HG02973 (cell line): Measurements from ENCODE around the gene FLG2.

Source experiments
- ATAC-seq: cut with Tn5 transposase; IDR thresholded peaks from one replicate; pipeline ENCODE4 v1.9.1; 2021; ENCODE audit warnings: moderate library complexity; ENCODE audit not compliant: unreplicated experiment

FLG2 gene

DNA sequence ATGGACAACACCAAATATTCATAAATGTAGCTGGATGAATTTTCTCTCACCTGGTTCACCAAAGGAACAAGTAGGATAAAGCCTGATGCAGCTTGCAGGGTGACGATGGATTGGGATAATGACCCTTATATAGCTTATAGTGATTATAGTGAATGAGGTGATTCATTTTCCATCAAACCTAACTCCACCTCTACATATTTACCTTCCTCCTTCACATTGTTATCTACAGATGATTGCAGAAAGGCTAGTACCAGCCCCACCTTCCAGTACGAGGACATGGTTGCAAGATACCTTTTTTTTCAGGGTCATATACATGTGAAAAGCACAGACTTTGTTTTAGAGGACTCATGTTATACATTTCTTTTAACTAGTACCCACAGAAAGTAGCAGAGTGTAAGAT, at the start of gene FLG2:
TSS of gene FLG2 (minus strand) at position 101 of the 400 bp plus-strand sequence. CDS start 1,122 bp downstream, outside the sequence.
- no peak for ATAC-seq

DNA sequence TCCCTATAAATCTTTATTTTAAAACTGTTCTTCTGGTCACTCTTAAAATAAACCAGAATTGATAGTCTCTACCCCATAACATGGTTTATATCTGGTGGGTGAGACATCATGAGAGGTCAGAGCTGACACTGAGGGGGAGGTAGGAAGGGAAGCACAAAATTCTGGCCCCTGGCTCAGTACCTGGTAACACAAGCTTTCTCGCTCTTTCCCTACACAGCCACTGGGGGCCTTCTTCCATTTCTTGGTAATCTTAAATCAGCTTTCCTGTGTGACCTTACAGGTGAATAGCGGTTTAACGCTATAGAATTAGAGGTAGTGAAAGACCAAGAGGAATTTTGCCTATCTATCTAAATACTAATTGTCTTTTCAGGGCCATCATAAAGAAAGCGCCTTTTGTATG, 48.9 kb upstream of the FLG2 start:
- ATAC-seq = no peak

DNA sequence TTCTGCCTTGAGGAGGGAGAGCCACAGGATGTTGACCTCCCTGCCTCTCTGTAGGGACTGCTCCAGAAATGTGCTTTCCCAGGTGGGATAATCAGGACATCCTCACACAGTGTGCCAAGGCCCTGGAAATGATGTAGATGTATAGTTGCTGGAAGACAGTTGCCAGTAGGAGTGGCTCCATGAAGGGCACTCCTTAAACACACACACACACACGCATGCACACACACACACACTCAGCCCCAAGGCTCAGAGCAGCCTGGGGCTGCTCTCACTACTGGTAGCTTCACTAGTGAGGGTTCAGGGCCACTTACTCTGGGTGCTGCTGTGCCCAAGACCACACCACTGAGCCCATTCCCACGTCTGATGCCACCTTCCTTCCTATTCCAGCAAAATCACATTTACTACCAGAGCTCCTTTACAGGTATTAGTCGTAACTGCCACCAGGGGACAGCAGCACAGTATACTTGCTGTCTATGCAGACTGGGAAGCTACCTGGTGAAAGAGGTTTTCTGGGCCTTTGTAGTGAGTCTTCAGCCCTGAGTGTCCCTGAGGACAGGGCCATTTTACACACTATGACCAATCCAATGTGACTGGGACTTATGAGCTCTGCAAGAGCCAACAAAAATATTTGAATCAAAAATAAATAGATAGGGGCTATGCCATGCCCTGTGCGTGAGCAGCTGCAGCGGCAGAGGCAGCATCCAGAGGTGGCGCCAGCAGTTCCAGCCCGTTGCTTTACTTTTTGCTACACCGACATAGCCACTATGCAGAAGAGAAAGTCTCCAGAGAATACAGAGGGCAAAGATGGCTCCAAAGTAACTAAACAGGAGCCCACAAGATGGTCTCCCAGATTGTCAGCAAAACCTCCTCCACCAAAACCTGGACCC, 39.2 kb upstream of the FLG2 start:
- ATAC-seq = no peak

DNA sequence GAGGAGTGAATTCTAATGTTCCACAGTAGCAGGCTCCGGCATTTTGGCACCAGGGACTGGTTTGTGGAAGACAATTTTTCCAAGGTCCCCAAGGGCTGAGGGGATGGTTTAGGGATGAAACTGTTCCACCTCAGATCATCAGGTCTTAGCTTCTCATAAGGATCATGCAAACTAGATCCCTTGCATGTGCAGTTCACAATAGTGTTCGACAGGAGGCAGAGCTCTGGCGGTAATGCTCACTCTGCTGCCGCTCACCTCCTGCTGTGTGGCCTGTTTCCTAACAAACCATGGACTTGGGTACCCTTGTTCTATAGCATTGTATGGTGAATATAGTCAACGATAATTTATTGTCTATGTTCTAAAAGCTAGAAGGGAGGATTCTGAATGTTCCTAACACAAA, 37.7 kb upstream of the FLG2 start:
- ATAC-seq = no peak

DNA sequence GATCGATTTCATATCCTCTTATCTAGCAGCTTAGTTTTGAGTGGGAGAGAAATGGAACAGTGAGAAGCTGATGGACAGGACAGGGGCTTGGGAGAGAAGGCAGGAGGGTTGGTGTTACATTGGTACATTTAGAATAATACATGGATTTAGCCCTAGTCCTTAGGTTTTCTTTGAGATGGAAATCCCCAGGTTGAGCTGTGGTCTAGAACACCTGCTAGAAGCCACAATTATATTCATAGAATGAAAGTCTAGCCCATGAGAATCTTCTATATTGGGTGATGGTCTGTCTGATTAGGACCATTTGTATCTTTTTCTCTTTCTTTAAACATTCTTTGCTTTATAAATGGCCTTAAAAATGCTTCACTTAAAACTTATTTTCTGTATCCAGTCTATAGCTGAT, 34.3 kb upstream of the FLG2 start:
- no peak for ATAC-seq

DNA sequence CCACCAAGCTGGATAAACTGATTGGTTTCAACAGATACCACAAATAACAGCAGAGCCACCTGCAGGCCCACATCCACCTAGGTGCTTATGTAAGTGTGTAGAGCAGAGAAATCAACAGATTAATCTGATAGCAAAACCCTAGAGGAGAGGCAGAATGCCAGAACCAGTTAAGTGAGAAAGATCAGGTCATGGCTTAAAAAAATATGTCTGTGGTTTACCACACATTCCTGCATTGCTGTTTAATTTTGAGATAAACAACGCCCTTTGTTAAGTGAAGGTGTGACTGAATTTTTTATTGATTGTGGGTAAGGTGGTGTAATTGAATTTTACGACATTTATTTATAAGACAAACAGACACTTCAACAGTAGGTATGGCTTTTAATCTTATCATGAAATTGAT, 33.1 kb upstream of the FLG2 start:
- ATAC-seq = no peak

DNA sequence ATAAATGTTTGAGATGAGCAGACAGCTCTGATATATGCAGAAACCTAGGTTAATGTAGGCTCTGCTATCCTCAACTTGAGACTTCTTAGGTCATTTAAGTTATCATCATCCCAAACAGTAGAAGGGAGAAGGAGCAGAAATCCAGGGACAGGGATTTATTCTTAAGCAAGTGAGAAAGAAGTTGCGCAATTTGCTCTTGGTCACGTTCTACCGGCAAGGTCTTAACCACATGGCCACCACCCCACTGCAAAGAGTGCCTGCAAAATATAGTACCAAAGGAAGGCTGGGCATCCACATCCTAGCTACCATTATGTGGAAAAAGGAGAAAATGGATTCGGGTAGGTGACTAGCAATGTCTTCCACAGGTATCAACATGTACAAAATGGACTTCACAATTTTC, 29.1 kb upstream of the FLG2 start:
- no peak for ATAC-seq

DNA sequence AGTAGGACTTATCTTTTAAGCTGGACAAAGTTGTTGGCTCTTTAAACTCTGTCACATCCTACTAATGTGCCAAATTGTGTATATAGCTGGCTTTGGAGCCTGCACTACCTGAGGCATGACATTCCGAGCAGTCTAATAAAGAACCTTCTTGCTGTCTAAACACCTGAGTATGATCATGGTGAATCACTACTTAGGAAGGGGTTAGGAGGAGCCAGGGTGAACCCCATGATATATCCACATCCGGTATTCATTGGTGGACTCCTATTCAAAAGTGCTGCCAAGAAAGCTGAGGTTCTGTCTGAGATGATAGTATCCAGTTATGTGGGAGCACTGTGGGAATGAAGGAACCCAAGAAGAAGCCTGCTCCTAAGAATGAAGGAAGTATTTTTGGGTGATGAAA, 27.1 kb upstream of the FLG2 start:
- ATAC-seq = no peak

DNA sequence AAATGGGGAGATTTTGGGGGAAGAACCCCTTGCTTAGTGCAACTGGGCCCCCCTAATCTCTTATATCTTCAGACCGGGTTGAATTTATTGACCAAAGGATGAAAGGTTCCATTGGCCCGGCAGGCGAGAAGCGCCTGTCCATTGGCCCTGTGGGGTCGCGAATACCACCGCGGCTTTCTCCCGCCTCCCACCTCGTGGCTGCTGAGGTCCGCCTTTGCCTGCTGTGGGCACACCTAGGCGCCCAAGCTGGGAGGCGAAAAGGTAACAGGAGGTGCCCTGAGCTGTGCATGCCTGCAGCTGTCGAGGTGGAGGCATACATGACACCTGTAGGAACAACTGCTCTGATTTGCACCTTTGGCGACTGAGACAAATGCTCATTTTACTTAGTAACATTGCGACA, 21.1 kb upstream of the FLG2 start:
- ATAC-seq = no peak

DNA sequence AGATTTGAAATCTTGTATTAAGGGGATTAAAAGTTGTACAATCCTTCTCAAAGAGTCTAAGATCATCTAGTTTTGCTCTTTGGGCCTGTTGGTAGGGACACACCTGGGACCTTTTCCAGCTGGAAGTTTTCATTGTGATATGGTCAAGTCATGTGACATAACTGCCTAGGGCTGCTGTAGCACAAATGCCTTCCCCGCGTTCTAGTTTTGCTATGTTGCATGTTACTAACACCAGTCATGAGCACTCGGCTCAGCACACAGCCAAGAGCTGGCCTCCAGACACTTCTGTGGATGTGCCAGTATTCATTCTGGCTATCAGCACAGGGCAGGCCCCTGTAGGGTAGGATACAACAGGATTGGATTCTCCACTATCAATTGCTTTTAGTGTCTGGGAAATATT, 14.6 kb upstream of the FLG2 start:
- ATAC-seq = no peak

DNA sequence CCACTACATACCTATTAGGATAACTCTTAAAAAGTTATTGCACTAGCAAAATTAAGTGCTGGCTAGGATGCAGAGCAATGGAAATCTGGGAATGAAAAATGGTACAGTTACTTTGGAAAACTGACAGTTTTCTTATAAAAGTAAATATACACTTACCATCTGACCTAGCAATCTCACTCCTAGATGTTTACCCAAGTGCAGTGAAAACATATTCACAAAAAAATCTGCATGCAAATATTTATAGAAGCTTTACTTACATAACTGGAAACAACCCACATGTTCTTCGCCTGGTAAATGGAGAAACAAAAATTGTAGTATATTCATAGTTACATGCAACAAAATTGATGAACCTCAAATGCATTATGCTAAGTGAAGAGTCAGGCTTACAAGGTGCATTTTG, 12.9 kb upstream of the FLG2 start:
- no peak for ATAC-seq

DNA sequence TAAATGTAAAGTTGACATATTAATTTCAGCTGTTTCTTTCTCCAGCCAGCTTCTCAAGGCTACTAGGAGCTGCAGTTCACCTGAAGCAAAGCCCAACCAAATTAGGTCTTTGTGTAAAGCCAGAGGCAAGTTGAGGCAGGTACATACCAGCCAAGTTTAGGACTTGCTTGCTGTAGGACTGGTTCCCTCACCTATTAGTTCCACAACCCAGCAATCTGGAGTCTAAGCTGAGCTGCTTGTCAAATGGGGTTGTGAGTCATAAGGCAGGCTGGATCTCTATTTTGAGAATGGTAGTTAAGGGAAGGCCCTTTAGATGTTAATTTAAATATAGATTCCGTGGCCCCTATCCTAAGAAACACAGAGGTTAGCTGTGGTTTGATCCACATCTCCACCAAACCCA, 7.6 kb upstream of the FLG2 start:
- no peak for ATAC-seq

DNA sequence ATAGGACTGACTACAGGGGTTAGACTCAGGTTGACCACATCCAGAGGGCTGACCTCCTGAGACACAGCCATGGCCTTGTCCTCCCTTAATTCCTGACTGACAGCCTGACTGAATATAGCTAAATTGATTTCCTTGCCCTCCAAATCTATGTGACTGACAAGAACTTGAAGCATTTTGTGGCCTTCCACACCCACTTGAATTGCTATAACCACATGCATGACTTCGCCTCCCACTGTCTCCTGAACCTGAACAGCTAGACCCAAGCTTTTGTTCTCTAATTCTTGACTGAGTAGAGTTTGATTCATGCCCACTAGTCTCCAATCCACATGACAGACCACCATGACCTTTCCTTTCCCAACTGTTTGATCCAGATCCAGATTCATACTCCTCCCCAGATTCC, 3.1 kb downstream of the FLG2 start:
- no peak for ATAC-seq

DNA sequence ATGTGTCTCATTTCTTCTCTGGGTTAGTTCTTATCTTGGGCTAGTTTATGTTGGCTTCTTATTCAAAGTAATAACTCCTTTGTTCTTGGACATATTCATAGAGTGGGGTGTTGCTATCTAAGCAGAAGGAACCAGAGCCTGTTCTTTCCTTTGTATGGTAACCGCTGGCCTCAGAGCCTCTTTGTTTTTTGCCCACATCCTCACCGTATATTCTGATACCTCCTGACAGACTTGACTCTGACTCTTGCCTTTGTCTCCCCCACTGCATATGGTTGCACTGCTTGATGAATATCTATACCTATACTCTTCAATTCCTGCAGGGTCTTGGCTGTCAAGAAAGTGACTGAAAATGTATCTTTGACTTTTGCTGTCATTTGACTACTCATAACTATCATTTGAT, 10.2 kb downstream of the FLG2 start:
- ATAC-seq = no peak

DNA sequence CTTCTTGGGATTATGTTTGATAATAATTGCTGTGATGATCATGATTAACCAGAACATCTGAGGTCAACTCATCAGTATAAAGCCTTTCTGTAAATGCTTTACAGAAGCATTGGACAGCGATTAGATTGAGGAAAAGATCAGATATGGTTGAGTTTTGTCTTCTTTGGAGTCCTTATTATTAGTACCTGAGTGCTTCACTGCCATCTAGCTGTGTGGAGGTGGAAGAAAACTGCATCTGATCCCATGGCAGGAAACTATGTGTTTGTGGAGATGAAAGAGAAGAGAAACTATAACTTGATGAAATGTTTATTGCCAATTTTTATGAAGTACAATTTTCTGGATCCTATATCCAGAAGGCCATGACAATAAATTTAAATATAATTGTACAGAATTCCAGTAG, 11.4 kb downstream of the FLG2 start:
- no peak for ATAC-seq

DNA sequence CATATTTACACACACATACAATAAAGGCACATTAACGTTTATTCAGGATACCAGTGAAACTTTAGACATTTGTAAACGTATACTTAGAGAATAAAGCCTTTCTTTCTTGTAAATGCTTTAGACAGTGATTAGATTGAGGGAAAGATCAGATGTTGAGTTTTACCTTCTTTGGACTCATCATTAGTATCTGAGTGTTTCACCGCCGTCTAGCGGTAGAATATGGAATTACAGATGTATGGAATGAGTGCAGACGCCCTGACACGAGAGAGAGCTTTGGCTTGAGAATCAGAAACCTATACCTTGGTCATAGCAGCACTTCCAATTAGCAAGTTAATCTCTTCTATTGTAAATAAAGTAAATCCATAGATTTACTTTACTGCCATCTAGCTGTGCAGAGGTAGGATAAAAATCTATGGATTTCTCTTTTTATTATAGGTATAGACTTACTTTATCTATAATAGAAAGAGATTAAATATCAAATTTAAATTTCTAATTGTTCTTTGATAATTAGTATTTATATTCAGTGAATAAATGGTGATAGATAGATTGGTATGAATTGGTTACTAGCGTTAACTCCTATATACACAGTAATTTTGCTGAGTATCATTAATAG, 12.6 kb downstream of the FLG2 start:
- no peak for ATAC-seq

DNA sequence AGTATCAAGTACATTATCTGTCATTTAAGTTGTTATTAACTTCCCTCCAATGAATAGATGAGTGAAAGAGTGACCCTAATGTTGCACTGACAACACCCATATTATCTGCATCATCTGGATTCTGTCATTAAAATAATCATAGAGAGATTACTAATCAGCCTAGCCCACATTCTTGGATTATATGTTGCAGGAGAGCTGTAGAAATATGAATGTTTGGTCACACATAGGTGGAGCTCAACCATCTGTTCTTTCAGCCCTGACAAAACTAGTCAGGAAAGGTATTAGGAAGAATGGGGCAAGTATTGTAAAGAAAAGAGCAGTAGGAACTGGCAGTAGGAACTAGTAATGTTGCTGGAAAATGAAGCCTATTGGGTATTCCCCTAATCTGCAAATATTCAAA, 15.4 kb downstream of the FLG2 start:
- ATAC-seq = no peak

DNA sequence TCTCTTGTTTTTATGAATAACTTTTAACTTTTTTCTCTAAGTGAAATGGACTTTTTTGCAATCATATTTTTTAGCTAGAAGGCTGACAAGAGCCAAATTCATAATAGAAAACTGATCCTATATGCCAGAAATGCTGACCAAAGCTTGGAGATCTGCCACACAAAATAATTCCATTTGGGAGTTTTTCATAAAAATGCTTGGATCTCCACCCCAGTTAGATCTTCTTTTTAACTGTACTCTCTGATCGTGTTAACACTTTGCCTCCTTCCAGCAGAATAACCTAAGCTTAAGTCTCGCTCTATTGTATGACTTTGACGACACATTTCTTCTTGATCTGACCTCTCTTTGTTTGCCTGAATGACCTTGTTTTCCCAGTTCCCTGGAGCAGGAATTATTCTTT, 16.8 kb downstream of the FLG2 start:
- ATAC-seq = no peak

DNA sequence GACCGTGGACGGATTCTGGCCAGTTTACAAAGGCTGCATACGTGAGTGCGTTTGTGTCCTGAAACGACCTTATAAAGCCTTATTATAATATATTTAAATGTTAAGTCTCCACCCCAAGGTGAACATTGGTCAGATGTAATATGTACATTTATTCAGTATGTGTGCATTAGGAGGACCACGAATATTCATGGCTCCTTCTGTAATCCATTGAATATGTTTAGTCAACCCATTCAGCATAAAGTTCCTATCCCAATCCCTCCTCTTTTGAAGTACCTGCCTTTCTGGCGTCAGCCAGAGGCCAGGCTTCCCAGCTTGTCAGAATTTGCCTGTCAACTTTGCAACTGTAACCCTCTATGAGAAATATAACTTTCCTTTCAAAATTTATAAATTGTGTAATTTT, 24.4 kb downstream of the FLG2 start:
- no peak for ATAC-seq

DNA sequence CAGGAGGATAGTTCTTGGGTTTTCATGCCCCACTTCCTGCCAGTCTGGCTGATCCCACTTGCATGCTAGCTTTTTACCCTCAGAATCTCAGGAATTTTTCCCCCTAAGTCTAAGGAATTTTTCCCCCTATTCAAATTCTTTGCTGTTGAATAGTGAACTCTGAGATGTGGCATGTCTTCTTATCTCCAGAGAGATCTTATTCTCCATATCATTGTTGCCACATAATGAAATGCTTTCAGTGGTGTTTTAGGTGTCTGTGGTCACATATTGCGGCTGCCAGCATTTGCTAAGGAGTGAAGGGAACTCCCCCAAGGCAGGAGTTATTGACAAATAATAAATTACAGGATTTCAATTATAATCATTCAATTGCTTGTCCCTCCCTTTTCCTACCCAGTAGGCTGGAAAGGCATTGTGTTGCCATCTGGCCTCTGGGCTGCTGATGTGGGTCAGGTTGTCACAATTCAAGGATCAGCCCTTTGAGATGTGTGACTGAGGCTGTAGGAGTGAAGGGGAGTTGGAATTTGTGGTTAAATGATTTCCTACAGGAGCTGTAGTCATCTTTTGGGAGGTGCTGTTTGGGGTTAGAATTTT, 30.9 kb downstream of the FLG2 start:
- ATAC-seq = no peak

DNA sequence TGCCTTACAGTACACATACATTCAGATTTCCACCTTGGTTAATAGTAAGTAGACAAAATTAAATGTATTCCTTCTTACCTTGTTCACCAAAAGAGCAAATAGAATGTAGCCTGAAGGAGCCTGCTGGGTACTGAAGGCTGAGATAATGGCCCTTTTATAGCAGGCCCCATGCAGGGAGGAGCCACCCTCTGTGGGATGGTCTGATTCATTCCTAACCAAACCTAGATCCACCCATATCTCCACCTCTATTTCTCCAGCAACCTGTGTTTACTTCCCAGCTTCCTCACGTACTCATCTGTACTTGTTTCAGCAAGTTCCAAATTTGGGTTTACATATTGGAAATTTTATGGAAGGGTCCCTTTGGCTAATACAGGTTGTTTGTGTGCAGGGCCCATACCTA, 34.7 kb downstream of the FLG2 start, which contains the start of gene FLG:
TSS of gene FLG (minus strand) at position 129 of the 400 bp plus-strand sequence. CDS start 9,783 bp downstream, outside the sequence.
- ATAC-seq = no peak

DNA sequence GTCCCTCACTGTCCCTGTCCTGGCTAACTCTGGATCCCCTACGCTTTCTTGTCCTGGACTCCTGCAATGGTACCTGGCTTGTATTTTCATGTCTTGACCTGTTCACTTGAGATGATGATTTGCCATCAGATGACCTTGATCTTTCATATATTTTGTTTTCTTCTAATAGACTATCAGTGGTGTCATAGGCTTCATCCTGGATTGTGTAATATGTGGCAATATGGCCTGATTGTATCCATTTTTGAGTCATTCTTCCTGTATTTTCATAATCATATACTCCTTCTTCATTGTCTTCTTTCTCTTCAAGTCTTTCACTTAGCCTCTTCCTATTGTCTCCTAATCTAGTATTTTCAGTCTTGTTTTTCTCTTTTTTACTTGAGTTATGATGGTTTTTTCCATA, 45.8 kb downstream of the FLG2 start:
- no peak for ATAC-seq
